ENCODE data around the gene CABLES2.

- TF ChIP-seq RAD21 (IDR thresholded peaks at IDR 0.05; ENCODE audit: low read length) = no peak
- TF ChIP-seq, protein P1, sequence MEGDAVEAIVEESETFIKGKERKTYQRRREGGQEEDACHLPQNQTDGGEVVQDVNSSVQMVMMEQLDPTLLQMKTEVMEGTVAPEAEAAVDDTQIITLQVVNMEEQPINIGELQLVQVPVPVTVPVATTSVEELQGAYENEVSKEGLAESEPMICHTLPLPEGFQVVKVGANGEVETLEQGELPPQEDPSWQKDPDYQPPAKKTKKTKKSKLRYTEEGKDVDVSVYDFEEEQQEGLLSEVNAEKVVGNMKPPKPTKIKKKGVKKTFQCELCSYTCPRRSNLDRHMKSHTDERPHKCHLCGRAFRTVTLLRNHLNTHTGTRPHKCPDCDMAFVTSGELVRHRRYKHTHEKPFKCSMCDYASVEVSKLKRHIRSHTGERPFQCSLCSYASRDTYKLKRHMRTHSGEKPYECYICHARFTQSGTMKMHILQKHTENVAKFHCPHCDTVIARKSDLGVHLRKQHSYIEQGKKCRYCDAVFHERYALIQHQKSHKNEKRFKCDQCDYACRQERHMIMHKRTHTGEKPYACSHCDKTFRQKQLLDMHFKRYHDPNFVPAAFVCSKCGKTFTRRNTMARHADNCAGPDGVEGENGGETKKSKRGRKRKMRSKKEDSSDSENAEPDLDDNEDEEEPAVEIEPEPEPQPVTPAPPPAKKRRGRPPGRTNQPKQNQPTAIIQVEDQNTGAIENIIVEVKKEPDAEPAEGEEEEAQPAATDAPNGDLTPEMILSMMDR (conservative IDR thresholded peaks at IDR 0.05; ENCODE audit: low read depth, low read length) = no peak
Measured at GRCh38 chr20:62371588-62372041, 35.5 kb downstream of the CABLES2 start.

All from IMR-90 (cell line).